ENCODE results near the gene CRACR2A.

CRACR2A gene

GRCh38 chr12:3651585-3652424 lies 101.1 kb downstream of the CRACR2A start:
- peak; percentile 46 for DNase-seq (ENCODE audit: low read depth)

- peak; percentile 25 for DNase-seq (ENCODE audit: low read depth)
Observed at GRCh38 chr12:3647504-3647903, 105.4 kb downstream of the CRACR2A start.

DNA sequence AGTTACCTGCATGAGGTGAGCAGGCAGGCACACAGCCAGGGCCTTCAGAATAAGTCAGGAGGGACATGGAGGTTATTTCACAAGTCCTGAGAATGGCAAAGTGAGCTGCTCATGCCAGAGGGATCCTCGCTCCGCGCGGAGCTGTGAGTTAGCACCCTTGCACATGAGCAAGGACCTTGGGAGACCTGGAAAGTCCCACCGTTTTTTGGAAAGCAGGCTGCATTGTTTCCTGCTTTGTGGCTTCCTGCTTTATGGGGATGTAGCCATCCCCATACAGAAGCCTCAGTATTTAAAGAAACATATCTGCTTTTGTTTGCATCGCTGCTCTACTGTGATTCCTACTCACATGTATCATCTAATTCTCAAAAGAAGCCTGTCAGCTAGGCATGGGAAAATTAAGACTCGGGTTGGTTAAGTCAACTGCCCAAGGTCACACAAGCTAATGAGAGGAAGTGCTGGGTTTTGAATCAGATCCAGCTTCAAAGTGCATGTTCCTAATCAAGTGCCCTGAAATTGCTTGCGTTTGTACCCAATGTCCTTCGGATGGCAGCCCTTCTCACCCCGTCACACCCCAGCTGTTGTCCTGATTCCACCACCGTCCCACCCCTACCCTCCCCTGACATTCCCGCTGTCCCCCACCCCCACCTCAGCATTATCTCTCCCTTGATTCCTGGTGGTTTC lies 106.2 kb downstream of the CRACR2A start:
- DNase-seq (ENCODE audit: low read depth) = peak; percentile 45

DNA sequence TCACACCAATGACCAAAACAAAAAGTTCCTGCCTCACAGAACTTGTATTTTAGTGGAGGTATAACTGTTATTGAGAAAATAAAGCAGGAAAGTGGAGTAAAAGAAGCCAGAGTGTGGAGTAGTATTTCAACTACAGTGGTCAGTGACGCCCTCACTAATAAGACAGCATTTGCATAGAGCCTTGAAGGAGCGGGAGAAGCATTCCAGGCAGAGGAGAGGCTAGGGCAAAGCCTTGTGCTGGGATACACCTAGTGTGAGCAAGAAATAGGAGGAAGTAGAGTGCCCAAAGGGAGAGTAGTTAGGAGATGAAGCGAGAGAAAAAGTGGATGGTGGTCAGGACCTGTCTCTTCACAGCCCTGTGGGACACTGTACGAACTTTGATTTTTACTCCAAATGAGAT lies 107.8 kb downstream of the CRACR2A start:
- DNase-seq (ENCODE audit: low read depth) = no peak

DNA sequence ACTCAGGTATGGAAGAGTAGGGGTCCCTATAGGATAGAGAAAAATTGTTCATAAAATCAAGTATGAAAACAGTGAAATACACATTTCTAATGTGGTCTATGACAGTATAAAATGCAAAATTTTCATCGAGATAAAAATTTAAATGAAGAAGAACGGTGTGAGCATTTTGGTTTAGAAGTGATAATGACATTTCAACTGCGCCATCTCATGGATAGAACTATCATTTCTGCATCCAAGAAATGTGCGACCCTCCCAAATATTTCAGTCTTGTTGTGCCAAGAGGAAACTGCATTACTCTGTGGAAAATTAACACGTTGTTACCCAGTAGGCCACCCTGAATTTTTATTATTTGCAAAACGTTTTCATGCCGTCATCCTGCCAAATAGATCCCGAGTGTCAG lies 108.8 kb downstream of the CRACR2A start:
- DNase-seq (ENCODE audit: low read depth) = no peak

GRCh38 chr12:3641428-3642018 lies 111.4 kb downstream of the CRACR2A start:
- peak; percentile 81 for DNase-seq (ENCODE audit: low read depth)

- no peak for DNase-seq (ENCODE audit: low read depth)
Observed at GRCh38 chr12:3636328-3636727, 116.6 kb downstream of the CRACR2A start.

DNA sequence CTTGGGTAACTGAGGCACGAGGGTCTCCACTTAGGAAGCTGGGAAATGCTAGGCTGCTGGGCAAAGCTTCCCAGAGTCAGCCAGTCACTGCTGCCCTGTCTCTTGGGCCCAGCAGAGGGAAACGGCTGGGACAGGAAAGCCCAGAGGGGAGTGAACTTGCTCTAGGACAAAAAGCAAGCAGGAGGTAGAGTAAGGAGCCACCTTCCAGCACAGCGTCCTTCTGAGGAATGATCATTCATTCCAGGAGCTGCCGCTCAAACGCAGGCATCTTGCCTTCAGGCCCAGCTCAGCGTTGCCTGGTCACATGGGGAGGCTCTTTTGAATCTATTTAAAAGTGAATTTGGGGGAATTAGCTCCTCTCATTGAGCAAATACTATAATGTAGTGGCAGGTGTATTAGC lies 118.6 kb downstream of the CRACR2A start:
- no peak for DNase-seq (ENCODE audit: low read depth)

DNA sequence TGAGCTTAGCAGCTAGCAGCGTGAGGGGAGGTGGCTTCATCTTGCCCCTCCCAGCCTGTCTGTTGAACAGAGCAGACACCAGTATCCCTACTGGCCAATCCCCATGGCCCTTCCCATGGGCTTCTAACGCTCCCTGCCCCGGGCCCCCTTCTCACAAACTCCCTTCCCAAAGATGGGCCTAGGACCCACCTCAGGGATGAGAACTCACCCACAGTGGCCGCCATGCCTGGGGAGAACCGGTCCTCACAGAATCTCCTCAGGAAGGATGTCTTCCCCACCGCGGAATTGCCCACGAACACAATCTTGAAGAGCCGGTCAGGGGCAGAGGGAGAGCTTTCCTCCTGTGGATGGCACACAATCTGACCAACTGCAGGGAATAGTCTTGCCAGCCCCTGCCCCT lies 119.5 kb downstream of the CRACR2A start:
- no peak for DNase-seq (ENCODE audit: low read depth)

- peak; percentile 54 for DNase-seq (ENCODE audit: low read depth)
Observed at GRCh38 chr12:3632754-3633153, 120.2 kb downstream of the CRACR2A start.

DNA sequence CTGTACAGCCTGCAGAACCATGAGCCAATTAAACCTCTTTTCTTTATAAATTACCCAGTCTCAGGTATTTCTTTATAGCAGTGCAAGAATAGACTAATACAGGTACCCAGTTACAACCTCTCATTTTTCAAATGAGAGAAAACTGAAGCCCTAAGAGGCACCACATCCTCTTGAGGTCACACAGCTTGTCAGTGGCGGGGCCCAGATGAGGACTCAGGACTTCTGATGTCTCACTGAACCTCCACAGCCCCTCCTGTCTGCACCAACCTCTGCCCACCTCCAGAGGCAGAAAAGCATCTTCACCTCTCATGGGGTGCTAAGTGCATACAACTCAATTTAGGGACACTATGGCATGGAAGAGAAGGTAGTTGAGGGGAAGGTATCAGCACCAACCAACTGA lies 120.7 kb downstream of the CRACR2A start:
- DNase-seq (ENCODE audit: low read depth) = no peak

GRCh38 chr12:3631759-3632158 lies 121.2 kb downstream of the CRACR2A start:
- no peak for DNase-seq (ENCODE audit: low read depth)

- DNase-seq (ENCODE audit: low read depth) = no peak
Observed at GRCh38 chr12:3631272-3631637, 121.7 kb downstream of the CRACR2A start.

GRCh38 chr12:3630621-3631271 lies 122.2 kb downstream of the CRACR2A start:
- DNase-seq (ENCODE audit: low read depth) = no peak

DNA sequence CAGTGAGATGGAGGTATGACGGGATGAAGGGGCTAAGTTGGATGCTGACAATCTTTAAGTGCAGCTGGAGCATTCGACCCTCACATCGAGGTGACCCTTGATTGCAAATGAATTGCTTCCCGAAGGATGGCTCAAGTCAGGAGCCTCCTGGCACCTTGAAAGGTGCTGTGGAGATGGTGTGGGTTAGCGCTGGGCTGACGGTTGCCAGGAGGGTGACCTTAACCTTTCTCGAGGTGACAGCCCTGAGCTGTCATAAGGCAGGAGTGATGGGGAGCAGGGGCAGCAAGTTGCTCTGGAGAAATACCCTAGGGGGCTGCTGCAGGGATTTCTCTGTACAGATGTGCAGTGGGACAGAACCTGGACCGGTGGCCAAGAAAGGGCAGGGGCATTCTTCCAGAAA lies 122.8 kb downstream of the CRACR2A start:
- no peak for DNase-seq (ENCODE audit: low read depth)

DNA sequence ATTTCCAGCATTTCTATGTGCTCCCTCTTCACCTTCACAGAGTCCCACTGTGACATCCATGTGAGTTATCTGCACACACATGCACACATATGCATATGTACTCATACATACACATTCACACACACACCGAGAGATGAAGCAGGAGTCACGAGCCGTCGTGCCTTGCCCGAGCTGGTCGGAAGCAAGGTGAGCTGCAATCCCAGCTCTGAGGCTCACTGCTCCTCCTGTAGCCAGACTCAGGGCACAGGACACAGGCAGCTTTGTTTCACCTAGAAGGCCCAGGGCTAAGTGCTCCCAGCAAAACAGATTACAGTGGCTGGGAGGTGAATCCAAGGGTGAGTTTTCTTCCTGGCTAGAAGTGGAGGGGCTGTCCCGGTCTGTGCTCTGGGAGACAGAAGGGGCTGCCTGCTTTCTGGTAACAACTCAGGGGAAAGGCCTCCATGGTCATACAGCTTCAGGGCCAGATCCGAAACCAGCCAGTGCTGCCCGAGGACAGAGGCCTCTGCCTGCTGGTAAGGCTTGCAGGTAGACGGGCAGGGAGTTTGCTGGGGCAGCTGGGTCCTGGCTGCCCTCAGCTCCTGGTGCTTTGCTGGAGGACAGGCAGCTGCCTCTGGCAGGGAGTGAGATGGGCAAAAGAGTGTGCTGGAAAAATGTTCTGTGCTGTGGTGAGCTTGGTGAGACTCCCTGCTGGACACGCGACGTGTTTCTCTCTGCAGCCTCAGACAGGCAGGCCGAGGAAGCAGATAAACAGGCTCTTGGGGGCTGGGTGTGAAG lies 123.7 kb downstream of the CRACR2A start:
- no peak for DNase-seq (ENCODE audit: low read depth)

- no peak for DNase-seq (ENCODE audit: low read depth)
Observed at GRCh38 chr12:3628629-3629028, 124.3 kb downstream of the CRACR2A start.

DNA sequence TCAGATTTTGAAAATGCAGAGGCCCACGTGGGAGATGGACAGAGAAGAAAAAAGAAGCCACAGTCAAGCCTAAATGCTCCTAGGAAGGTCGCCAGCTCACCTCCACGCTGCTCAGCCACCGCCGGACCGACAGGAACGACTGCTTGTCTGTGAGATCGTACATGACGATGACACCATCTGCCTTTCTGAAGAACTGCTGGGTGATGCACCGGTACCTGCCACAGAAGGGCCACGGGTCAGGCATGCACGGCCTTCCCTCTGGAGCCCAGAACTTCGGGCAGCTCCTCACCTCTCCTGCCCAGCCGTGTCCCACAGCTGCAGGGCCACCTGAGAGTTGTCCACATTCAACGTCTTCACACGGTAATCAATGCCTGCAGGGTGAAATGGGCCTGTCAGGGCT lies 125.6 kb downstream of the CRACR2A start:
- DNase-seq (ENCODE audit: low read depth) = no peak

- no peak for DNase-seq (ENCODE audit: low read depth)
Observed at GRCh38 chr12:3624273-3624672, 128.6 kb downstream of the CRACR2A start.

DNA sequence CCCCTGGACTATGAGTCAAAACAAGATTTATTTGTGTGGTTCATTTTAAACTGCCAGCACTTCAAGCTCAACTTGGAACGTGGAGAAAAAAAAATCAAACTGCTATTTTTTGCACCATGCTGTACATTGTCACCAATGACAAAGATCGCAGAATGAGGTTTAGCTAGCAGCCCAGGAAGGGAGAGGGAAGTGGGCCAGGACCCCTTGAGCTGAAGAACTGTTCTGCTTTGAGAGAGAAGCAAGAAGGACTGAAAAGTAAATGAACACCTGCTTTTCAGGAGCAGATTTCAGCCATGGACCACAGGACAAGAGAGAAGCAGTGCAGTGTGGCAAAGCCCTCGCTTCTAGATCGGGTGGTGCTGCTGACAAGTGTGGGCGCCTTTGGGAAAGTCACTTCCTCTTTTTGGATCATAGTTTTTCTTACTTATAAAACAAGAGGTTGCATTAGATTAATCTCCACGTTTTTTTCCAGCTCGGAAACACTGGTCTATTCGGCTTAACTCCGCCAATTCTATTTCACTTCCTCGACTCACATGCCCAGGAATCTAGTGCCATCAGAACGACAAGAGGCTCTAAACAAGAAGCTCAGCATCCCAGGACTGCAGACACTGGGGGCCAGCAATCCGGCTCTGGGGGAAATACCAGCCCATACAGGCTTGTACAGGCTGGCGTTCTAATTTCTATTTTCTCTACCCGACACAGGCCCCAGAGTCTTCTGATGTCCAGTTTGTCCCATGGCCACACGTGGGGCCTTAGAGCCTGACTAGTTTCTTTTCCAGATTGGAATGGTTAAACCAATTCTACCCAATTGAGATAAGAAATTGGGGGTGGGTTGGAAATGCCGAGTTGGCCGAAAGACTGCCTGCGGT lies 129.9 kb downstream of the CRACR2A start:
- no peak for DNase-seq (ENCODE audit: low read depth)
